Activated CD4-positive, CD25-positive, alpha-beta regulatory T cell treated with anti-CD3 and anti-CD28 coated beads, Interleukin-2, amount 50 U/mL, for 24 hours (primary cell): ENCODE data around the gene PPP2R3B.

Source experiments
- ATAC-seq, 2 donors: fragments of 150-1000 bp; cut with Tn5 transposase; one replicate each; pipeline ENCODE4 v1.10.0; 2021; ENCODE audit warnings: mild to moderate bottlenecking in 1 of 2, moderate library complexity in 1 of 2

Gene PPP2R3B

DNA sequence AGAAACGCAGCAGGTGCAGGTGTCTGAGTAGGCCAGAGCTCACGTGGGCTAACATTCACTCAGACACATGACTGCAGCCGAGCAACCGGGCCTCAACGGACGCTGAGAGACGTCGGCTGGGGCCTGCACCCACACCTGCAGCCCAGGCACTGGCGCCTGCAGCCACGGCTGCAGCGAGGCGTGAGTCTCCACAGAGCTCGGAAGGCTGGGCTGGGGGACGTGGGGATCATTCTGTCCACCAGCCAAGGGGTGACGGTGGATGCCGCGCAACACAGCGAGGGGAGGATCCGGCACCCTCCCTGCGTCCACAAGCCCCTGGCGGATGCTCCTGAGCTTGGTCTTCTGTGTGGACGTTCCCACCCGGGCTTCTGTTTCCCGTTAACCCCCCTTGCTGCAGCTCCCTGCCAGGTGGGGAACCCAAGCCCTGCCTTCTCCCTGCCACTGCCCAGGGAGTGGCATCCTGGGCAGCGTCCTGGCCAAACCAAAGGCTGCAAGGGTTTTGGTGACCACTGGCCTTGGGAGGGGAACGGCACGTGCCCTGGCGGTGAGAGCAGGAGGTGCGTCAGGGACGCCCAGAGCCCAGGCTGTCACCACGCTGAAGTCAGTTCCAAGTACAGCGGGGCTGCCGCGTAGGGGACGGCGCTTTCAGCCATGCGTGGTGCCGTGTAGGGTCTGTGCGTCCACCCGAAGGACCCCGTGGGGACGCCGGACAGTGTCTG, 16.3 kb downstream of the PPP2R3B start:
- ATAC-seq, result no peak

DNA sequence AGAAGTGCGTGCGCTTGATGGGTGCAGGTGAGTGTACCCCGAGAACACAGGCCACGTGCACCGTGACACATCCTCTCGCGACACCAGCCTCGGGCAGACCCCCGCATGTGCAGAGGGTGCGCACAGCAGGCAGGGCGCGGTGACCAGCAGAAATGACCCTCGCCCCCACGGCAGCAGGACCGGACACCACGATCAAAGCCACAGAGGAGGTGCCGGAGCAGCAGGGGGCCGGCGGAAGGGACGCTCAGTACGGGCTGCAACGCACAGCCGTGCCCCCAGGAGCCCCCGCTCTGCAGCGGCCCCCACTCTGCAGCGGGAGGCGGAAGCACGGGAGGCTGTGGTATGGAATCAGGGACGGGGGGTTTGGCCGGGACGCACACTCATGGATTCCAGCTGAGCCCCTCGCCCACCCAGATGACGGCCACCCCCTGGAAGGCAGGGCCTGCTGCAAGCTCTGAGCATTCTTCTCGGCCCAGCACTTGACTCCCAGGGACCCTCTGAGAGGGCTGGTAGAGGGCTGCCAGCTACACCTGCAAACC, 17.1 kb downstream of the PPP2R3B start:
- ATAC-seq, result no peak

DNA sequence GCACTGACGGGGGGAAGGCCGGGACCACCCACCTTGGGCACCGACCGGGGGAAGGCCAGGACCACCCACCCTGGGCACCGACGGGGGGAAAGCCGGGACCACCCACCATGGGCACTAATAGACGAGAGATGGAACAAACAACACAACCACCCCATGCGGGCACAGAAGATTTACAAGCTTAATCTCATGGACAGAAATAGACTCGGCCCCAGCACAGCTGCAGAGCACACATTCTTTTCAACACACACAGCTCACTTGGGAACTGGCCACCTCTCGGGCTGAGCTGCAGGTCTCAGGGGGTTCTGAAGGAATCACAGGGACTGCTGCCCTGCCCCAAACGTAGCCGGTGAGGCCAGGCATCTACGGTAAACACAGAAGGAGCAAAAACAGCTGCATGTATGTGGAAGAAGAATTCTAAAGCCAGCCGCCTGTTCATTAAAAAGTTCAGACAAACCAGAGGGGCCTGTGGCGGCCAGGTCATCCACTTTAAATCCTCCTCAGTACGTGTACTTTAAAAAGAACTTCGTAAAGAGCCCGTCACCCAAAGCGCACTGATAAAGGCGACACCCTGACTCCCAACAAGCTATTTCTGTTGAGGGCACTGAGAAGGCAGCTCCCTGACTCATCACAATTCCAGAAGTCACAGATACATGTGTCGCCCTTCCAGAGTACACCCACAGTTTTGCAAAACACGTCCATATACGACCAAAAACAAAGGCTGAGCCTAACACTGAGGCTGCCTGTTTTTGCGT, 17.7 kb downstream of the PPP2R3B start:
- ATAC-seq, result no peak

DNA sequence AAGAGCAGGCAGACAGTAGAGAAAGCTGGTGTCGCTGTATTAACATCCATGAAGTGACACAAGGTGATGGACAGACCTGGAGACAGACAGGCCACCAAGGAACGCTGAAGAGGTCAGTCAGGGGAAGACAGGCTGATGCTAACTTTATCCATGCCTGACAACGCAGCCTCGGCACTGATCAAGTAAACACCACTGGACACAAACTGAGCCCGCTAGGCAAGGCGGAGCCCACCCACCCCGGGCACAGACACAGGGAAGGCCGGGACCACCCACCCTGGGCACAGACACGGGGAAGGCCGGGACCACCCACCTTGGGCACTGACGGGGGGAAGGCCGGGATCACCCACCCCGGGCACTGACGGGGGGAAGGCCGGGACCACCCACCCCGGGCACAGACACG, 18.8 kb downstream of the PPP2R3B start:
- no peak for ATAC-seq

DNA sequence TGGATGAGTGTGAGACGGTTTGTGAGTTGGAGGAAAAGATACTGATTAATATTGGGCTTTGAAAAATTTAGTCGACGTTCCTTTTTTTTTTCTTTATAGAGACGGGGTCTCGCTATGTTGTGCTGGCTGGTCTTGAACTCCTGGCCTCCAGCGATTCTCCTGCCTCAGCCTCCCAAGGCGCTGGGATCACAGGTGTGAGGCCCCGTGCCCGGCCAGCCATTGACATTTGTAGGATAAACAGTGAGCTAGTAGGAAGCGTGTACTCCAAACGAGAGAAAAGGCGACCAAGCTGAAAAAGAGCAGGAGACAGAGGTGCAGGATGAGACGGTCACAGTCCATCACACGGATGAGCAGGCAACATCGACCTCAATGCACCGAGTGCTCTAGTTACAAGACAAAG, 19.4 kb downstream of the PPP2R3B start:
- no peak for ATAC-seq

DNA sequence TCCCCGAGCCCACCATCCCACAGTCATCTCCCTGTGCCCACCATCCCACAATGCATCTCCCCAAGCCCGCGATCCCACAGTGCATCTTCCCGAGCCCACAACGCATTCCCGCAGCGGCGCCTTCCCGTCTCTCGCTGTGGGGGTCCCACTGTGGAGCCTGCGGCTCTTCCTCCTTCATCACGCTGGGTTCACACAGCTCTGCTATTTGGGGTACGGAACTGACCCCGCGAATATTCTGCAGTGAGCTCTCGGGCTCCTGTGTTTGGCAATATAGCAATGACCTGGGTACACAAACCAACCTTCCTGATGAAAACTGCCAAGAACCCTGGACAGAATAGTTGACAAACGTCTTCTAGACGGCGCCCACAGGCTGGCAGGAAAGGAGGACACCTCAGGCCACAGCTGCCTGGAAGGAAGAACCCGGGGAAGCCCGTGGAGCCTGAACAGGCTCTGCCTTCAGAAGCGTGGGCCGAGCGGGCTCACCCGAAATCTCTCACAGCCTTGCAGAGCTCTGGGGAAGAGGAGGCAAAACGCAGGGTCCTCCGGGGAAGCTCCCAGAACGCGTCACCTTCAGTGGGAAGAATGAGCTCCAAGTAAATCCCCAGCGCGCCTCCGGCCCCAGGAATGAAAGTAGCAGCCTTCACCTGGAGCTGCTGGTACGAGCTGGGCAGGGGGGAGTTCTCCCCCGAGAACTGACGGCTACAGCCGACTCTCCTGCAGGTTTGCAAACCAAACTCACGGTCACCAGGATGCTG, 22.9 kb downstream of the PPP2R3B start:
- ATAC-seq, result no peak

DNA sequence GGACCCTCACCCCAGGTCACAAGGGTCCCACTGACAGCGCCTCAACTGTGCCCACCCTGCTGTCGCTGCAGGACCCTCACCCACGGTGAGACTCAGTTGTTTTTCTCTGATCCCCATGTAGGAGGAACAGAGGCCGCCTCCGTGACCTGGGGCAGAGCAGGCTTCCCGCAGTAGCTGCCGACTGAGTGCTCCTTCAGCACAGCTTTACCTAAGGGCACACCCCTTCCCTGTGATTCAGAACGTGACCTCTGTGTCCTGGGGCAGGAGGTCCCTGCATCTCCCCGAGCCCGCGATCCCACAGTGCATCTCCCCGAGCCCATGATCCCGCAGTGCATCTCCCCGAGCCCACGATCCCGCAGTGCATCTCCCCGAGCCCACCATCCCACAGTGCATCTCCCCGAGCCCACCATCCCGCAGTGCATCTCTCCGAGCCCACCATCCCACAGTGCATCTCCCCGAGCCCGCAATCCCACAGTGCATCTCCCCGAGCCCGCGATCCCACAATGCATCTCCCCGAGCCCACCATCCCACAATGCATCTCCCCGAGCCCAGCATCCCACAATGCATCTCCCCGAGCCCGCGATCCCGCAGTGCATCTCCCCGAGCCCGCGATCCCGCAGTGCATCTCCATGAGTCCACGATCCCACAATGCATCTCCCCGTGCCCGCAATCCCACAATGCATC, 23.6 kb downstream of the PPP2R3B start:
- ATAC-seq, result no peak

DNA sequence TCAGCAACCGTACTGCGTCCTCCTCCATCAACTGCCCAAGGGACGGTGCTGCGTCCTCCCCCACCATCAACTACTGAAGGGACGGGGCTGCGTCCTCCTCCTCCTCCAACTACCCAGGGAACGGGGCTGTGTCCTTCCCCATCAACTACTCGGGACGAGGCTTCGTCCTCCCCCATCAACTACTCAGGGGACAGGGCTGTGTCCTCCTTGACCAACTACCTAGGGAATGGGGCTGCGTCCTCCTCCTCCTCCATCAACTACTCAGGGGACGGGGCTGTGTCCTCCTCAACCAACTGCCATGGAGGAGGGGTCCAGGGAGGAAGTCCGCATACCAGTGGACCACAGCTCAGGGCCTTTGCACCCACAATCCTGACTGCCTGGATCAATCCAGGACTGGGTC, 24.4 kb downstream of the PPP2R3B start:
- ATAC-seq, result no peak

DNA sequence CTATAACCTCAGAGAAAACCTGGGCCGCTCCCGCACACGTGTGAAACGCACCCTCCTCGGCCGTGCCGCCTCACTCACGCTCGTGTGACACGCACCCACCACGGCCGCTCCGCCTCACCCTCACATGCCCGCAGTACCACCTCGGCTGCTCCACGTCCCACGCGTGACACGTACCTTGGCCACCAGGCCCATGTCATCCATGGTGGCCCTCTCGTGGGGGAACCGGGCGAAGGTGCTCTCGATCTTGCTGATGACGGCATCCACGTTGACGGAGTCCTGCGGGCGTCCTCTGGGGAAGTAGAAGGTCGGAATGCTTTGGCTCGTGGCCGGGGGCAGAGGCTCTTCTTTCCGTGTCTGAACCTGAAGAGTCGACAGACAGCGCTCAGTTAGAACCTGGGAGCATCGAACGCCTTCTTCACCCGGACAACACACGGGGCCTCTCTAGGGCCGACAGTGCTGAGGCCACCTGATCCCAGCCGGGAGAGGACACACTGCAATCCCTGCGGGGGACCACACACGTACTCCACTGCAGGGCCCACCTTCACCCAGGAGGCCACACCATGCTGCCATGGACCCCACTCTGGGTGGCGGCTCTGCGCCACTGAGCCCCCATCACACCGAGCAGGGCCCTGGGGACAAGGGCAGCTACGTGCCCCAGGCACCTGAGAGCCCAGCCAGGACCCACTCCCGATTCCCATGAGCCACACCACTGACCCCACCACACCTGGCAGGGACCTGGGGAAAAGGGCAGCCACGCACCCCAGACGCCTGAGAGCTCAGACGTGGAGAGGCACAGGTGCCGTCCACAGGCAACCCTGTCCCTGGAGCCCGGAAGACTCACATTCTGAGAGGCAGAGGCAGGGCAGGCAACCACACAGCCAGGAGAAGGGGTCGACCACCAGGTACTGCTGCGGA, 25.2 kb downstream of the PPP2R3B start:
- no peak for ATAC-seq

DNA sequence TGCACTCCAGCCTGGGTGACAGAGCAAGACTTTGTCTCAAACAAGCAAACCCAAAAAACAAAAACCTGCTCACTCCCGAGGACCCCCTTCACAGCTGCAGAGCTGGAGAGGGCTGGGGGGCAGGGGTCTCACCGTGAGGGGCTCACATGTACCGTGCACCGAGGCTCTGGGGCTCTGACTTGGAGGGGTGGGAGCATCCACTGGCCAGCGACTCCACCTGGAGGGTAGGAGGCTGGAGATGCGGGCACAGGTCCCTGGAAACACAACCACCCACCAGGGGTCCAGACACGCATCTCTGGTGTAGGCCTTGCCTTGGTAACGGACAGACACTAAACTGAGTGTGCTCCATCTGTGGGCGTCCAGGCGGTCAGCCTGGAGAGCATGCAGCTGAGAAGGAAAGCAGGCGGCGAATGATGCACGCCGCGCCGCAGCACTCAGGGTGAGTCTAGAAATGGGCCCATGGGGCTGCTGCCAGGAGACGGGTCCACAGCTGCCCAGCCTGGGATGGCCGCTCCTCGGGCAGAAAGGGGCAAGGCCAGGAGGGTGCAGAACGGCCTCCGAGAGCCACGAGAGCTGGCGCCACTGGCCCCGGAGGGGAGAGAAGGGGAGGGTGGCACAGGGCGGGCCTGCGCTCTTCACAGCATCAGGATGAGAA, 26.1 kb downstream of the PPP2R3B start:
- no peak for ATAC-seq

DNA sequence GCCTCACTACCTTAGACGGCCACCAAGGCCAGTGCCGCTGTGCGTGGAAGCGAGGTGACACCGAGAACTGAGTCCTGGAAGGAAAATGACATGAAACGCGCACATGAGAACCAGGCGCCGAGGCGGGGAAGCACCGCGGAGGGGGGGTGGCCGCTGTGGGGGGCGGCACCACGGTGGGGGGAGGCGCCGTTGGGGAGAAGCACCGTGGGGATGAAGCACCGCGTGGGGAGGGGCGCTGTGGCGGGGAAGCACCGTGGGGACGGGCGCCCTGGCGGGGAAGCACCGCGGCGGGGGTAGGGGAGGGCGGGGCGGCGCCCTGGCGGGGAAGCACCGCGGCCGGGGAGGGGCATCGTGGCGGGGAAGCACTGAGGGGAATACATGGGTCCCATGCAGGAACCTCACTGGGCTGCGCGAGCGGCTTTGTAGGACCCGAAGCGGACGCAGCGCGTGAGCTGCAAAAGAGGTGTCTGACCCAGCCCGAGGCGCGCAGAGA, 28.0 kb downstream of the PPP2R3B start:
- no peak for ATAC-seq

DNA sequence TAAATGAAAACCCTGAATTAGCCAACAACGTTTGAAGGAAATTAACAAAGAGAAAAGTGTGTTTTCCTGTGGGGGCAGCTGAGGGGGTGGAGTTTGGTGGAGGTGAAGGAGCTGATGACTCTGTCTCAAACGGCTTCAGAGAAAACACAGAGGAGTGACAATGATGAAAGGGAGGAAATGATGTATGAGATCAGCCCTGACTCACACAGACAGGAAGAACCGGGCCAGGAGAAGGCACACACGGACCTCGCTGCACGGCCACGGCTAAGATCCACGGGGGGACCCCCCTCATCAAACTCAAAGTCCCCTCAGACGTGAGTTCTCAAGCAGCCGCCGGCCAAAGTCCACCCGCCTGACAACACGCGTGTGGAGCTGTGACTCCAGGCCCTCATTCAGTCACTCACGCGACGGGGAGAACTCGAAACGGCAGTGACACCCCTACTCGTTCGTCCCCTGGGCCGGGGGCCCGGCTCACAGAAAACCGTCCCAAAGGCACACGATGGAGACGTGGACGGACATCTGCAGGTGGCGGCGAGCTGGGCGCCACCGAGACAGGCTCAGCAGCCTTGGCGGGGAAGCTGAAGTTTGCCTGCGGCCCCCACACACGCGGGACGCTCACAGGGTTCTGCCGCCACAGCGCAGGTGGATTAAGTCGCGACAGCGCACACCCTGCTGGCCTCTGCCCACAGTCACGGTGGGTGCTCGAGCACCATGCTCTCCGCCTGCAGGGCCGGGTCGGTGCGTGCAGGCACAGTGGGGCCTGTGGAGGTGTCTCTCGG, 28.8 kb downstream of the PPP2R3B start:
- ATAC-seq, result peak; percentile 96 to 98

DNA sequence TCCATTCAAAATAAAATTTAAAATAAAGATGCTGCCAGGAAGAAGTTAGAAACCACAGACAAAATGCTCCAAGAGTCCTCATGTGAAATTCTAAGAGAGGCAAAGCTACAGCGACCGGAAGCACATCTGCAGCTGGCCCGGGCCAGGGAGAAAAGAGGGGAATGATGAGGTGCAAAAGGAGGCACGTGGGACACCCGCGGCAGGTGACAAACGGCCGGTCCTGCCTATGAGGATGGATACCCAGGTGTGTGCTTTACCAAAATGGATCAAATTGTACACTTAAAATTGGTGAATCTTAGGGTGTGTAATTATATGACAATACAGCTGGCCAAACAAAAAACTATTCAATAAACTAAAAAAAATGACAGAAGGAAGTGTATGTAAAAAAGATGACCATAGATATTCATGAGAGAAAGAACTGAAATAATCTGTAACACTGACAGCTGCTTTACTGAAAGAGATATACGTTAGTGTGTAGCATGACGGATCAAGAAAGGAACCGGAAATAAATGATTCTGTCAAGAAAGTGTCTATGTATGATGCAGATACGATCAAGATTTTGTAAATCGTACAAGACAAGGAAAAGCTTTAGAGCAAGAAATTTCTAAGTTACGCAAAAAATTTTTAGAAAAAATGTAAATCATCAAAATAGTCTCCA, 29.5 kb downstream of the PPP2R3B start:
- peak; percentile 59 to 61 for ATAC-seq

DNA sequence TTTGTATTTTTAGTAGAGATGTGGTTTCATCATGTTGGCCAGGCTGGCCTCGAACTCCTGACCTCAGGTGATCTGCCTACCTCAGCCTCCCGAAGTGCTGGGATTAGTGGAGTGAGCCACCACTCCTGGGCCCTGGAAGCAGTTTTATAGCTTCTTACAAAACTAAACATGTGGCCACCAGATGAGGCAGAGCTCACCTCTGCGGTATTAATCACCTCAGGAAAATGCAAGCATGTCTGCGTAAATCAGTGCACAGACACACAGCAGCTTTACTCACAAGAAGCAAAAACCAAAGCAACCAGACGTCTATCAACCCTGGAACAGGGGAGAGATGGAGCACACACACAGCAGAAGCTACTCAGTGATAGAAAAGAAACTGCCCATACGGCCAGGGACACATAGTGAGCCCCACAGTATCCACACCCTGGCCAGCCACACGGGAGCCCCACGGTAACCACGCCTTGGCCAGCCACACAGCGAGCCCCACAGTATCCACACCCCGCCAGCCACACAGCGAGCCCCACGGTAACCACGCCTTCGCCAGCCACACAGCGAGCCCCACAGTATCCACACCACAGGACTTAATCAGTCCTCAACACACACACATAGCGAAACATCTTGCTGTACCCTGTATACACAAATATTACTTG, 30.2 kb downstream of the PPP2R3B start:
- no peak for ATAC-seq

DNA sequence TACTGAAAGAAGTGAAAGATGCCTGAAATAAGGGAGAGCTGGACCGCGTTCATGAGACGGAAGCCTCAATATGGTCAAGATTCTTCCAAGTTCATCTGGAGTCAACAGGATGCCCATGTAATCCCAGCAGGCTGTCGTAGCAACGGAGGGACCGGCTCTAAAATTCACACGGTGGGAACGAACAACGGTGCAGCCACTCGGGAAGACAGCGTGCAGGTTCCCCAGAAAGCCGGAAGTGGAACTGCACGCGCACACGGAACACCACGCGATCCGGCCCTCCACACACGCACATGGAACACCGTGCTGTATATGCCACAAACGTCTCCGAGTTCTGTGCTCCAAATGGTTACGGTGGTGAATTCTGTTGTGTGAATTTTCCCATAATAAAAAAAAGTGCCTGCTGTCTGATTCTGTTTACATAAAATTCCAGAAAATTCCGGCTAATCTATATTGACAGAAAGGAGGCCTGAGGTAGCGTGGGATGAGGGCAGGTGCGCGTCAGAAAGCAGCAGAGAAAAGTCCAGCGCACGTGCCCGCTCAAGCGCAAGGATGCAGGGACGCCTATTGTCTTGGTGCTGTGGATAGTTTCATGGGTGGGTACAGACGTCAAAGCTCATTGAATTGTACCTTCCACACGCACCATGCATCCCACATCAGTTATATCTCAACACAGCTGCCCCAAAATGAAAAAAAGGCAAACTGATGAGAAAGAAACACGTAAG, 31.2 kb downstream of the PPP2R3B start:
- no peak for ATAC-seq

DNA sequence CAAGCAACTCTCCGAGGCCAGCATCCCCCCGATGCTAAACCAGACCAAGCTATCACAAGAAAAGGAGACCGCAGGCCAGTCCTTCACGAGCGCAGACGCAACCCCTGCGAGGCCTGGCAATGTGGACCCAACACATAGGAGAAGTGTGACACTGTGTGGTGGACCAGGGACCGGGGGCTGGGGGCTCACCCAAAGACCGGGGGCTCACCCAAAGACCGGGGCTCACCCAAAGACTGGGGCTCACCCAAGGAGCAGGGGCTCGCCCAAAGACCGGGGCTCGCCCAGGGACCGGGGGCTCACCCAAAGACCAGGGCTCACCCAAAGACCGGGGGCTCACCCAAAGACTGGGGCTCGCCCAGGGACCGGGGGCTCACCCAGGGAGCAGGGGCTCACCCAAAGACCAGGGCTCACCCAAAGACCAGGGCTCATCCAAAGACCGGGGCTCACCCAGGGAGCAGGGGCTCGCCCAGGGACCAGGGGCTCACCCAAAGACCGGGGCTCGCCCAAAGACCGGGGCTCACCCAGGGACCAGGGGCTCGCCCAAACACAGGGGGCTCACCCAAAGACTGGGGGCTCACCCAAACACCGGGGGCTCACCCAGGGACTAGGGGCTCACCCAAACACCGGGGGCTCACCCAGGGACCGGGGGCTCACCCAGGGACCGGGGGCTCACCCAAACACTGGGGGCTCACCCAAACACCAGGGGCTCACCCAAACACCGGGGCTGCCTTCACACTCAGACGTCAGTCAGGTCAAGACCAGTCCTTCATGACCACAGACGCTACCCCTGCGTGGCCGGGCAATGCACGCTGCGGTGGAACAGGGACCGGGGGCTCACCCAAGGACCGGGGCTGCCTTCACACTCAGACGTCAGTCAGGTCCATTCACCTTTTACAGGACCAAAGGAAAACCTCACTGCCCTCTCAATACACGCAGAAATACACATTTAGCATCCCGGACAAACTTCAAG, 32.9 kb downstream of the PPP2R3B start:
- ATAC-seq, result no peak
